ENCODE measurements around the gene THEM5. TPM values are rescaled to one million over a fixed set of nuclear protein-coding genes. Genes with fewer than 3 reads are reported as not detected.

Gene THEM5
- total and polyA plus RNA-seq, 10 of the 15 experiments (the other 5 are each of a cell fraction or from before 2014, with no cell fraction given): 0.16 TPM; not detected in 9

- no peak for FAIRE-seq
- intact Hi-C loops (cut with micrococcal nuclease; ENCODE audit: unreplicated experiment): loop anchor here (5.0 kb wide), 1 partner anchor 41 kb away; no protein-coding TSS in a partner anchor
These were observed 38.0 kb upstream of the THEM5 start for GRCh38 chr1:151891512-151891911.

More at GRCh38 chr1:151891512-151891911, 38.0 kb upstream of the THEM5 start:
- H3K9ac ChIP-seq (ENCODE audit: control insufficient read depth, insufficient read depth, low read length): no peak overlapping the region
- H3K9me3 ChIP-seq (replicated peaks; ENCODE audit: control insufficient read depth, insufficient read depth, low read length): no peaks in the 10 kb centered on the region
- ChIA-PET SMC1A (ENCODE audit: uncharacterized antibody, unreplicated experiment) (interaction anchor here (1.4 to 5.2 kb wide), 2 partner anchors 45 to 108 kb away, joined by 4 to 47 read pairs; no protein-coding TSS in a partner anchor), POLR2A (no interaction called here), CTCF (interaction anchor here (1.7 to 2.2 kb wide), 2 partner anchors 42 to 110 kb away, joined by 4 to 18 read pairs; no protein-coding TSS in a partner anchor), RAD21 (ENCODE audit: unreplicated experiment) (no interaction called here)
- whole genome bisulfite sequencing (ENCODE audit: insufficient coverage, insufficient replicate concordance, low lambda C conversion rate, missing lambda C conversion rate): 92% methylated on average over 3 of the region's 3 CpGs
- DNase-seq (ENCODE audit: low read depth, low spot score) (no peak), ATAC-seq (no peak)
- H3K4me2 ChIP-seq (ENCODE audit: control insufficient read depth, insufficient read depth): no peak overlapping the region
- no peak overlapping the region for H3K27ac ChIP-seq (ENCODE audit: control insufficient read depth, insufficient read depth)
- TF ChIP-seq JUNB (IDR thresholded peaks at IDR 0.05) (no peak), ATF2 (IDR thresholded peaks at IDR 0.05; ENCODE audit: low read length) (no peak), SKIL (IDR thresholded peaks at IDR 0.05; ENCODE audit: low read depth, poor library complexity, severe bottlenecking) (no peak), CHD1 (IDR thresholded peaks at IDR 0.05; ENCODE audit: low read depth, low read length) (no peak), NBN (IDR thresholded peaks at IDR 0.05) (no peak), CTCF (IDR thresholded peaks at IDR 0.05 in 2 of 3, conservative IDR thresholded peaks at IDR 0.05 in 1 of 3; ENCODE audit: control insufficient read depth in 2 of 3, extremely low read depth in 1 of 3, insufficient read depth in 1 of 3, low read depth in 3 of 3, low read length in 3 of 3) (no peak), YBX1 (IDR thresholded peaks at IDR 0.05) (no peak), DPF2 (IDR thresholded peaks at IDR 0.05) (no peak), EGR1 (IDR thresholded peaks at IDR 0.05; ENCODE audit: borderline replicate concordance in 1 of 2, low read depth in 2 of 2, low read length in 2 of 2) (no peak), EP300 (IDR thresholded peaks at IDR 0.05; ENCODE audit: borderline replicate concordance in 1 of 2, control insufficient read depth in 1 of 2, low read depth in 2 of 2, low read length in 2 of 2) (no peak), RAD51 (IDR thresholded peaks at IDR 0.05) (no peak), BCL3 (IDR thresholded peaks at IDR 0.05; ENCODE audit: borderline replicate concordance, insufficient read depth, low read depth, low read length, poor library complexity, severe bottlenecking) (no peak)
- no peaks in the 10 kb centered on the region for H3K4me1 ChIP-seq (ENCODE audit: control insufficient read depth, insufficient read depth, low read length)
- H4K20me1 ChIP-seq (ENCODE audit: control insufficient read depth, insufficient read depth): no peaks in the 10 kb centered on the region
- H3K4me3 ChIP-seq: no peak overlapping the region
- H3K79me2 ChIP-seq (ENCODE audit: control insufficient read depth, insufficient read depth, low read length): no peaks in the 10 kb centered on the region
- 0 out of 4 replicates have a peak, but pooled peaks cover 0 to 7% of the 10 kb centered on the region in 2 experiments for H3K36me3 ChIP-seq (ENCODE audit: control insufficient read depth in 2 of 2, insufficient read depth in 2 of 2, low read length in 1 of 2)
- H3K27me3 ChIP-seq (replicated peaks in 1 of 2; ENCODE audit: control insufficient read depth in 2 of 2, insufficient read depth in 2 of 2, low read length in 1 of 2): no peaks in the 10 kb centered on the region
- no peak overlapping the region for H2AFZ ChIP-seq (ENCODE audit: control insufficient read depth, low read depth, low read length)
- no TSS peak for BruUV-seq (replicated peaks)
- in situ Hi-C loops (cut with MboI): no loop called here

Measured in GM12878 (cell line).